Mammary microvascular endothelial cell (primary cell): ENCODE results near the gene EIF4A2. TPM values are rescaled to one million over a fixed set of nuclear protein-coding genes. Genes with fewer than 3 reads are reported as not detected.

ENCODE experiments used
- total RNA-seq: library from RNA; depleted of rRNA; stranded (reverse); fragments of >200 nt; gene quantifications from 2 replicates; pipeline ENCODE4 v1.2.3, GENCODE V29; 2015

Gene EIF4A2
- total RNA-seq: 148 and 150 TPM in 2 replicates

DNA sequence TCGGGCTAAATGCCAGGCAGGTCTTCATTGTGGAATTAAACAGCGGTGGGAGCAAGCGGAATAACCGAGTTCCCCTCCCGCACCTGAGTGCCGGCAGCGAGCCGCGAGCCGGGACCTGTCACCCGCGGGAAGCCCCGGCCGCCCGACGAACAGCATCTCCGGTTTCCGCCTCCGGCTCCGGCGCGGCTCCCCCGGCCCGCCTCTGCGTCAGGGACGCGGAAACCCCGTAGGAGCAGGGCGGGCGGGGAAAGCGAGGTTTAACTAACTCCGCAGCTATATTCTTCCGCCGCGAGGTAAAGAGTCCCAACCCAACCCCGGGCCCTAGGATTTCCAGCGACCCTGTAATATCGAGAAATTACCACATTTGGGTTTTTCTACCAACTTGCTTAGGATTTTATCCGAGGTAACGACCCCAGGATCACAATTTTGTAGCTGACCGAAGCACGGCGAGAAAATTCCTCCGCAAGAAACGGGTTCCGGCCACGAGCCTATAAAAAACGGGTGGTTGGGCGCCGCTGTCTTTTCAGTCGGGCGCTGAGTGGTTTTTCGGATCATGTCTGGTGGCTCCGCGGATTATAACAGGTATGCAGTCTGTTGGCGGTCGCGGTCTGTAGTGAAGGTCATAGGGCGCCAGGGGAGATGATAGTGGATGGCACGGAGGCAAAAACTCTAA lies at the start of gene EIF4A2:
Gene EIF4A2 (plus strand): TSS at position 520 of the 673 bp plus-strand sequence. CDS start 34 bp downstream, at position 554.

DNA sequence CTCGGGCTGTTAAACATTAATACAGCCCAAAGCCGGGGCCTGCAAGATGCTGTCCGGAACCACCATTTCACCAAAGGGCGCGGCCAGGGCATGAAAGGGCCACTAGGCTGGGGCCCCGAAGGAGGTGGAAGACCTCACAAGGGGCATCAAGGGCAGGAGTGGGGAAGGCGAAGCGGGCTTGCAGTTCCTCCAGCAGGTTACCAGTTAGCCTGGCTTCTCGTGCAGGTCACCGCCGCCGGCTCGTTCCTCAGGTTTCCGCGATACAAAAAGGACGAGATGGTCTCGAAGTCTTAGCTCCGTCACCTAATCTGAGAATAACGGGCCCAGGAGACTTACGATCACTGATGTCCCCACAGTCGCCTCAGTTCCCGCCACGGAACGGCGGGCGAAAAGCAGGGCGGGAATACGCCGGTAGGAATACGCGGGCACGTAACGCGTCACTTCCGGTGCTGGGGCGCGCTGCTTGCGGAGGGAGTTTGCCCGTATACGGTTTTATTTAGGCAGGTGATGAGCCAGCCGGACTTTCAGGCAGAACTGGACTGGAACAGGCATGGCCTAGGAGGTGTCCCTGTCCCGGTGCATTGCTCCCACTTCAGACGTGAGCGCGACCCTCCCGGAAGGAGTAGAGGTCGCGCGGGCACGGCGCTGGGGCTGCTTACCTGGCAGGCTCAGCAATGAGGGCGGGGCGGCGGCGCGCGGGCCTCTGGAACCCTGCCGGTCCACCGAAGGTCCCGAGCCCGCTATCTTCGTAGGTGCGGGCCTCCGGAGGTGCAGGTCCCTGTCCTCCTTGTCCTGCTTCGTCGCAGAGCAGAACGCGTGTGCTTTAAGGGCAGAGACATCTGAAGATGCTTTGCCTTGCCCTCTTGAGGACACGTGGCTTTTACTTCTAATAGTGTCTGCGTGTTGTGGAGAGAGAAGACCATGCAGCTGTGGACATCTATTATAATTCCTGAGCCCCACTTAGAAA lies 23.0 kb downstream of the EIF4A2 start, which contains the start of gene RFC4:
Gene RFC4 (minus strand): TSS at position 394 of the 967 bp plus-strand sequence. CDS start 1,769 bp downstream, outside the sequence.

Other genes starting within 250 kb of the EIF4A2 start
- gene CRYGS, start 239.2 kb upstream of the EIF4A2 start, total RNA-seq: 0.13 and 0.69 TPM in 2 replicates
- gene TBCCD1, start 216.2 kb upstream of the EIF4A2 start, total RNA-seq: 14.5 and 16.3 TPM in 2 replicates
- 65.5 and 69.5 TPM in 2 replicates for gene DNAJB11, start 212.9 kb upstream of the EIF4A2 start, total RNA-seq
- not detected in 2 replicates for gene AHSG, start 170.5 kb upstream of the EIF4A2 start, total RNA-seq
- not detected in 2 replicates for gene FETUB, start 143.2 kb upstream of the EIF4A2 start, total RNA-seq
- not detected in 2 replicates for gene HRG, start 117.6 kb upstream of the EIF4A2 start, total RNA-seq
- gene KNG1, start 66.2 kb upstream of the EIF4A2 start, total RNA-seq: not detected in 2 replicates
- 25.7 and 39.4 TPM in 2 replicates for gene RFC4, start 22.9 kb downstream of the EIF4A2 start, total RNA-seq
- not detected in 2 replicates for gene ADIPOQ, start 59.1 kb downstream of the EIF4A2 start, total RNA-seq
- gene ST6GAL1, start 146.9 kb downstream of the EIF4A2 start, total RNA-seq: 25.3 and 26.9 TPM in 2 replicates